Measurements from ENCODE around the gene SERBP1.

- TF ChIP-seq CTCF (IDR thresholded peaks at IDR 0.05) = no peak
- no peak for TF ChIP-seq ZFX (IDR thresholded peaks at IDR 0.05; ENCODE audit: borderline replicate concordance)
Observed at GRCh38 chr1:67420835-67421492, 9.2 kb downstream of the SERBP1 start.

All from 22Rv1 (cell line).